Measurements from ENCODE around the gene CAMK2D.
A peak's percentile ranks its signal among the peaks of the same experiment; 100 is the strongest.

Gene CAMK2D

DNA sequence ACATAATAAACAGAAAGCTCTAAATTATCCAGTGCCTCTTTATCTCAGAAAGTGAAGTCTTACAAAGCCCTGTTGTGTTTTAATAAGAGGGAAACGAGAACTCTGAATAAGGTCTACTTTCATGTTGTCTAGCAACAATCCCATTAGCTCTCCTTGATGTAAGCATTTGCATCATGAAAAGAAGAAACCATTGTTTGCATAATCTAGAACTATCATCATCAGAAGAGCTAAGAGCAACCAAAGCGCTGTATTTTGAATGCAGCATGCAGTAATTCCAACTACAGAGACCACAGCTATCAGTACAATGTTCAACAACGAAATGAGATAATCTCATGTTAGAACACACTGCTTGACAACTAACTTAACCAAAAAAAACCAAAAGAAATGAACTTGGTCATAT, 257.1 kb downstream of the CAMK2D start:
- DNase-seq, result no peak

DNA sequence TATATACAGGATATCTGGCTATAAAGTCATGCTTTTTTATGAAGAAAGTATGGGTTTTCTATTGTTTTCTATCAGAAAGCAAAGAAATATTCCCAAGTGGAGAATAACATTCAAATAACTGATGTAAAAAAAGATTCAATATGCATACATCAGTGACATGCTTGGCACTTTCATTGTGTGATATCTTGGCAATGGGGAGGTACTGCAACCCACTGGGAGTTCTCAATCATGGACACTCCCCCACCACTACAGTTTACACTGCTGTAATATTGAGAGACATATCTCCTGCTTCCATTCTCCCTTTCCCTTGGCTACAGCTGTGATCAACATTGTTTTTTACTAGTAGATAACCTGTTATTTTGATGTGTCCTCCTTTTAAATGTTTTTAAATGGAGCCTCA, 257.8 kb downstream of the CAMK2D start:
- DNase-seq, result no peak

DNA sequence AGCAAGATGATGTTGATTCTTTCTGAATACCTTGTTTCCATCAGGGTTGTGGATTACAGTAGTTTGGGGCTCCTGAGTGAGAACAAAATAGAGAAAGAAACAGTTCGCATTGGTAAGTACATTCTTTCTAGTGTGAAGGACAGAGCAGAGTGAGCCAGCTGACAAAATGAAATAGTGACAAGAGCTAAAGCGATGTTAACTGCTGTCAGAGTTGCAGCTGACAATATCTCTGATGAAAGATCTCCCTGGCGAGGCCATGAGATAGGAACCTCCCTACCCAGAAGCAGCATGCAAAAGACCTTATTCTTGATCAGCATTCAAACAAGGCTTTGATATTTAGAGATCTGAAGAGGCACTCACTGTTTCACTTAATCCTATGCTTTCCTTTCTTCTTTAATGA, 258.6 kb downstream of the CAMK2D start:
- DNase-seq, result no peak

DNA sequence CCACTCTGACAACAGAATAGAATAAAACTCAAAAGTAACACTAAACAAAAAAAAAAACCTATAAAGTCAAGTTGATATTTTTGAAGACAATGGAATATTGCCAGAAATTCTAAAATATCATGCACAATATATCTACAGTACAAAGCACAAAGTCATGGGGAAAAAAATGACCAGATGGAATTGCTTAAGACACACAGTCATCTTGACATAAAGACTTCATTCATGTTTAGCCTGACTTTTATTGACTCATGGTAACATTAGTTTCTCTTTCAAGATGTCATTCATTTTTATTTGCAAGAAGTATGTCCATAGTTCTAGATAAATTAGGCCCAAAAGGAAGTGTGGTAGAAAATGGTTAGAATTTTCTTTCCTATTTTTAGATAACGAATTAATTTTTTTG, 259.1 kb downstream of the CAMK2D start:
- no peak for DNase-seq

DNA sequence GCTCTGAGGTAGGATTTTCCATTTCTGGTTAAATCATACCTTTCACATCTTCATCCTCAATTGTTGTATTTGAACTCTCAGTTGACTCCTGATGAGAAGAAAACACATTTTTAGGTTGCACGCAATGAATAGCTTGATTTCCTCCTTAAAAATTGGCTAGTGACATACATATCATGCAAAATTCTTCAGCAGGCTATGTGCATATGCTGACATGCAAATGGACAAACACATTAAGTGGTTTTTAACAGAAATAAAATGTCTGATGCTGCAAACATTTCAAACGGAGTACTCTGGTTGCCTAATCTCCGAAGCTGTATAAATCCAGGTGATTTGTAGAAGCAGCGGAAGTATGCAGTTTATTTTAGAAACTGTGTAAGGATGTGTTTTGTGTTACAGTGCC, 261.1 kb downstream of the CAMK2D start:
- no peak for DNase-seq

DNA sequence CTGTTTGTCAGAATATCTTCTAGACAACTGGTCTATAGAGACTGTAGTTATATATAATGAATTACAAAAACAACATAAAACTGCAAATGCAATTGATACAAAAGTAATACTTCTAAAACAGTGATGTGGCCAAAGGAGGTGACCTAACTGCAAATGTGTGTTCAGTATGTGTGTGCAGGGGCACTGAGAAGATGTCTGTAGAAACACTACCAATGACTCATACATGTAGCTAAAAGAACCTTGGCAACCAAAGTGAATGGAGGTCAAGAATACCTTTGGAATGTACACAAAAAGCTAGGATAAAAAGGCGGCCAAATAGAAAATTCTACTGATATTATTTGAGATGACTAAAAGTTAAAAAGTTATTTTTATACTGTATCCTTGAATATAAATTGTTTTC, 261.8 kb downstream of the CAMK2D start:
- DNase-seq, result no peak

DNA sequence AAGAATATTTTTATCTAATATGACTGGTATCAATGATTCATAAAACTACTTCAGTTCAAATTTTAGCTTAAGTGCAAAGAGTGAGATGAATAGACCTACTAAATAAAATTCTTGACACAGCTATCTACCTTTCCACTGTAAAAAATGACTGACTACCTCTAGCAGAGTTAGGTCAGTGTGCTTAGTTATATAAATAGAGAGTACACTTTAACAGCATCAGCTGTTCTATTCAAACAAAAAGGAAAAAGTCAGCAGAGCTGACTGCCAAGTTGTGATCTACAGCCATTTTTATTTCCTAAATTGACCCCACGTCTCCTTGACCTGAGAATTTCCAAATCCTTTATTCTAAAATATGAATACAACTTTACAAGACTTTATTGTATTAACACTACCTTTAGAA, 262.4 kb downstream of the CAMK2D start:
- DNase-seq, result no peak

DNA sequence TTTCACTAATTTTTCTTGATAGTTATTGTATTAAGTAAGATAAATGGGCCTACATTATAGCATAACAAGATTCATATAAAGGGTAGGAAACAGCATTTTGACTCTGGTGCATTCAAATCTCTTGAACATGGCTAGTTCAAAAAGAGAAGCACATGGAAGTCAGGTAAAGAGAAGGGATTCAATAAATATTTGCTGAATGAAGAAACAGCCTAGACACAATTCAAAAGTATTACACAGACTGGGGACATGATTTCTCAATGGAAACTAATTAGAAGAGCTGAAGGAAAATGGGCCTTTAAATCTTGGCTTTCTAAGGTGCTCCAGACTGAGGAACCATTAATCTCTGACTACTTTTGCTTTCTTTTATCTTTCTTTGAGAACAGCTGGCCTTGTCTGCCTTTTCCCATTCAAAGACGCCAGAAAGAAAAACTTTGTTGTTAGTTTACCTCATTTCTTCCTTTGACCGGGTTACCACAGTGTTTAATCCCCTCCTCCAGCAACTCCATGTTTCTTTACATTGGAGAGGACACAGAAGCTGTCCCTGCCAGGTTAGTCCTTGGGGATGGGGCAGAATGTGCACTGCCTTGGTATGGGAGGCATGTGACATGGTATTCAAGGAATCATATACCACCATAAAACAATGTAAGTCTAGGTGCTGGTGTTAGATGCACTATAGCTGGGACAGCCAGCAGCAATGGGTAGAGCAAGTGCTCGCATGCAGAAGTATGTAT, 264.2 kb downstream of the CAMK2D start:
- DNase-seq, result no peak

DNA sequence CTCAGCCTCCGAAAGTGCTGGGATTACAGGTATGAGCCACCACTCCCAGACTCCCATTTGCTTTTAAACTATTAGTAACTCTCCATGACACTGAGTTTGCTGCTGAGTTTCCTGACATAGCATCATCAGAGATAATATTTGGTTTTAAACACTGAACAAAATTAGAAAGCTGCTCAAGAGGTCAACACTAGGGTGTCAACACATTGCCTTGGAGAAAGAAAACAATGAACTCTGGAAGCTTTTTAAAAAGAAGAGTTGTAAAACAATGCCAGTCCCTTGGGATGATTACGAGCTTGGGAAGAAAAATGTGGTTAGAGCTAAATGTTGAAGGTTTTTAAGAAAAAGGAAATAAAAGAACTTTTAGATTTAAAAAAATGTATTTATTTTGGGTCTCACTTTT, 264.8 kb downstream of the CAMK2D start:
- no peak for DNase-seq

DNA sequence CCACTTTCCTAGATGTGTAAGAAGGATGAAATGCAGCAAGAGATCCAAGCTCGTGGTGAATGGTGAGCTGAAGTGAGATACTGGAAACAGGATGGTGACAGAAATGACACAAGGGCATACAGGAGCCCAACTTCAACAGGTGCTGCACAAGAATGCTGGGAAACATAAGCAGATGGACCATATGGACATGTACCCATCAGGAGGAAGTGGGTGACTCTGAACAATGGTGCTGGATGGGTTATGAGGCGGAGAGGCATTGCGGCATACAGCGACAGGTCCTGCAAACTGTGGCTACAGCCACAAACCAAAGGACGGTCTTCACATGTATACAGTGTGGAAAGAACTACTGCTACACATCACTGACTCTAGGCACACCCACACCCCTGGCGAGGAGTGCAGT, 265.7 kb downstream of the CAMK2D start:
- no peak for DNase-seq

DNA sequence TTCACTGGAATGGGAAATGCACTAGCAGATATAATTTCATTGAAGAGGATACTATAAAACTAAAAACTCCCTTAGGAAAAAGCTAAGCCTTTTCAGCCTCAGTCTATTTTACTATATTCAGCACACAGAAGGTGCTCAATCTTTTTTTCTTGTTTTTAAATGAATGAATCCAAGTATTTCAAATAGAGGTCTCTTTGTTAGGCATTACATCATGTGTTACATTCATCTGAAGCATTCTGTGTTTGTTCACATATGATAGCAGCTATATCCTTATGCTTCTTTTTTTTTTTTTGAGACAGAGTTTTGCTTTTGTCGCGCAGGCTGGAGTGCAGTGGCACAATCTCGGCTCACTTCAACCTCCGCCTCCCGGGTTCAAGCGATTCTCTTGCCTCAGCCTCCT, 278.4 kb downstream of the CAMK2D start:
- no peak for DNase-seq

DNA sequence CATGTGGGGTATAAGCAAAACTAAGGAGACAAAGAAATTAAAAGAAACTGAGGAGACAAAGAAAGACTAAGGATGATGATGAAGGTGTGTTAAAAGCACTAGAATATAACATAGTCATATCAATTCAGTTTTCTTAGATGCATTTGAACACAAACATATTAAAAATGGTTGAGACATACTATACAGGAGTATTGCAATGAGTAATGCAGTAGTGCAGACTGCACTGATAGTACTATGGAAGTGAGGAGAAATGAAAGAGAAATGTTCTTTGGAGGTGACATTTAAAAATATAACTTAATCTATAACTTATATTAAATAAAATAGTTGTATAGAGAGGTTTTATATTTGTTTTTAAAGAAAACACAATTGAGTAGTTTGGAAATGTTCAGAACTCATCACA, 279.2 kb downstream of the CAMK2D start:
- DNase-seq, result no peak

DNA sequence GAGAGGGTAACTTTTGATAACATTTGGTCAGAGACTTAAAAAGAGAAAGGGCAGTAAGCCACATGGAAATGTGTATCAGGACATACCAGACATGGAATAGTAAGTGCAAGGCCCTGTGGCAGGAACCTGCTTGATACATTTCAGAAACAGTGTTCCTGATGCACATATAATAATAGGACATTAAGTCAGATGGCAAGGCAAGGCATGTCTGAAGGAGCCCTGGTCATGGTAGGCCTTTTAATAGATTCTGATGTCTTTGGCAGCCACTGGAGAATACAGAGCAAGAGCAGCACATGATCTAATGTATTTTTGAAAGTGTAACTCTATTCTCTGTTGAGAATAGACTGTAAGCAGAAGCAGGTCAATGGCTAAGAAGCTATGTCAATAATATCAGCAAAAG, 279.7 kb downstream of the CAMK2D start:
- no peak for DNase-seq

DNA sequence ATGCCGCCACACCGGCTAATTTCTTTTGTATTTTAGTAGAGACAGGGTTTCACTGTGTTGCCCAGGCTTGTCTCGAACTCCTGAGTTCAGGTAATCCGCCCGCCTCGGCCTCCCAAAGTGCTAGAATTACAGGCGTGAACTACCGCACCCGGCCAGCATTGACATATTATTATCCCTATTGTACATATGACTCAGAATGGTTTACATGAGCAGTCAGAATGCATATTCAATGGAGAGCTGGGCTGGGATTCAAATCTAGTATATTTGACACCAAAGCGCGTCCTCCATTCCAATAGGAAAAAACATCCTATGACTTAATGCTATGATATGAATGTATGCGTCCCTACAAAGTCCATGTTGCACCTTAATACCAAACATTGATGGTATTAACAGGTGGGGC, 281.4 kb downstream of the CAMK2D start:
- DNase-seq, result no peak

DNA sequence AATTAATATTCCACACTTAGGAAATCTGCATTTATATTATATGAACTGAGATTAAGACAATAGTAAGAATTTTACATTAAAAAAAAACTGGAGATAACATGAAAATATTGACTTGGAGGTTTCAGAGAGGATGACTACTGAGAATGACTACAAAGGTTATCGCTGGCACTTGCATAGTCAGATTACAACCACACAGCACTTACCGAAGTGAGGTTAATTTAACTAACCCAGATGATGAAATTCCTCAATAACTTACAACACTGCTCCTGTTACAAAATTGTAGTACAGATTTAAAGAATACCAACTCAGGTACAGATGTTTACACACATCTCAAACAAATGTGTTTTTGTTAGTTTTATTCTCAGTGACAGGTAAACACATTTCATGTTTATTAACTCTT, 283.5 kb downstream of the CAMK2D start:
- no peak for DNase-seq

DNA sequence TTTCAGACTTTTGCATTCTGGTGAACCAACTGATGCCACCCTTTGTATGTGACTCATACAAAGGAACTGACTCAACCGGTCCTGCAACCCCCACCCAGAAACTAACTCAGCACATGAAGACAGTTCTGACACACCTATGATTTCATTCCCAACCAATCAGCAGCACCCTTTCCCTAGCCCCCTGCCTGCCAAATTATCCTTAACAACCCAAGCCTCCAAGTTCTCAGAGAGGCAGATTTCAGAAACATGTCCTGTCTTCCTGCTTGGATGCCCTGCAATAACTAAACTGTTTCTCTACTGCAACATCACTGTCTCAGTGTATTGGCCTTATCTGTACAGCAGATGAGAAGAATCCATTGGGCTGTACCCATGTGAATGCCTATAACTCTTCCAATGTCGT, 284.7 kb downstream of the CAMK2D start:
- no peak for DNase-seq

DNA sequence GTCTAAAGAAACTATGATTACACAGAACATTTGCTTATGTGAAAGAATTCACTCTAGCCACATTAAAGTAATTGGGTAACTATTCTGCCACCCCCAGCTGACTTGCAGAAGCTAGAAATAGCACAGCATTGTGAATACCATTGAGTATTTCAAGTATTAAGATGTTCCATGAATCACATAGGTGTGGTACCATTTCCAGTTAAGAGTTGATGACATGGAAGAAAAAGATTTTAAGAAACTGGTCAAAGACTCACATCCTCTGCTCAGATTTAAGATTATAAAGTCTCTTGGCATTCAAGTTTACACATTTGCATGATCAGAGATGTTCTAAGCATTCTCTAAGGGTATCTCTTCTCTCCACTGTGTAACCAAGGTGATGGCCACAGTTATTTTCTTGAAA, 287.5 kb downstream of the CAMK2D start:
- no peak for DNase-seq

DNA sequence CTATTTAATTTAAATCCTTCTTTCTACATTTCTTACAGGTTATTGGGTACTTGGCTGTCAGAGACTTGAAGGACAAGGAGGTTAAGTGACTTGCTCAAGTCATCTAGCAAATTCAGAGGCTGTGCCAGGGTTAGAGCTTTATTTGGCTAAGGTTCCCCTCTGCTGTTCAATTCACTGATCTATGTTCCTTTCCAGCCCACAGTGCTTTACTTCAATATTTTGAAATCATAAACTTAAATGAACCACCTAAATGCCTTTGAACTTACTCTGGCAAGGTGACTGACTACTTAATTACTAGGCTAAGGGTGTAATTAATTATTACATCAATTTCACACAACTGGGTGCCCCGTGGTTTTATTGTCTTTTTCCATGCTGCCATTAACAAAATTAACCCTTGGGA, 288.7 kb downstream of the CAMK2D start:
- no peak for DNase-seq

DNA sequence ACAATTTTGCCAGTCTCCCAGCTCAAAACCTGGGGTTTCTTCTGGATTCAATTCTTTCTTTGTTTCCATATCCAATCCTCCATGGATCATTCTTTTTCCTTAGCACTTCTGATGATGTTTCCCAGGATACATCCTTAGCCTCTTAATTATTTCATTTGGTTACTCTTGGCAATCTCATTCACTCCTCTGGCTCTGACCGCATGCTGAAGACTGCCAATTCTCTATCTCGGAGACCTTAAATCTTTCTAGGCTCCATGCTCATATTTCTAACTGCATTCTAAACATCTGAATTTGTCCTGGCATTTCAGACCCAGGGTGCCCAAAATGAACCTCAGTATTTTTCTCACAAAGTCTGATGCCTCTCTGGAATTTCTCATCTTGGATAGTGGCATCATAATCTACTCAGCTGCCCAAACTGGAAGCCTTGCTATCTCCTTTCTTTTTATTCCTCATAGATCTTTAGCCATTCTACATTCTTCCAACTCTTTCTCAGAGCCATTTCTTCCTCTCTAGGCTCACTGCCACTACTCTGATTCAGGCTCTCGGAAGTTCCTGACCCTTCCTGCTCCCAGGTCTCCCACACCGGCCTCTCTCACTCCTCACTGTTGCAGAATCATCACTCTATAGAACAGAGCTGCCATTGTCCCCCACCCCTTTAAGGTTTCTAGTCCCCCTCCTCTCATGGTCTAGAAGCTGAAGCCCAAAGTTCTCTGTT, 290.2 kb downstream of the CAMK2D start:
- DNase-seq, result no peak

DNA sequence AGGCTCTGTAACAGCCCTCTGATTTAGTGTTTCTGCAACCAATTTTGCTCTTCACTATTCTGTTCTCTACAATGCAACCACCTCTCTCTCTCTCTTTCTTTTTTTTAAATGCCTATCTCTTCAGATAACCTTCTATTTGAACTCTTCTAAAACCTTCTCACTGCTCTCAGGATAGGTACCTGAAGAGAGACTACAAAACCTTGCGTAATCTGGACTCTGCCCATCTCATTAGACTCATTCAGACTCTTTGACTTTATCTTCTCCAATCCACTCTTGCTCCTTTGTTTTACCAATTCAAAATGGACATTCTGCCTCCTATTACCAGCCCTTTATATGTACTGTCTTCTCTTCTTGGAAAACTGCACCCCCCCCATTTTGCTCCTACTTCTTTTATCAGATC, 291.6 kb downstream of the CAMK2D start:
- no peak for DNase-seq

DNA sequence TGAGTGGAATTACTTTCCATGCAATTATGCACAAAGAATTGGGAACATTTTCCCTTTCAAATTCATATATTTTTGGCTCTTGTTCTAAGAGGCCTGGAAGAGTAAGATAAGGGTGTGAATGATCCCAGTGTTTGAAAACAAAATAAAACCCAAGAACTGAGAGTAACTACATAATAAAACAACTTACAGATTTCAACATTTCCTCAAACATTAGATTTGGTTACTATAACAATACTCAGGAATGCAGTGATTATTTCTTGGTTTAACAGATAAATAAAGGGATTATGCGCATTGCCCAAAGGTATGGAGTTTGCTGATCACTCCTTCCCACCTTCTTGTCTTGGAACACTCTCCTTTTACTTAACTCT, 292.5 kb downstream of the CAMK2D start:
- DNase-seq, result no peak

DNA sequence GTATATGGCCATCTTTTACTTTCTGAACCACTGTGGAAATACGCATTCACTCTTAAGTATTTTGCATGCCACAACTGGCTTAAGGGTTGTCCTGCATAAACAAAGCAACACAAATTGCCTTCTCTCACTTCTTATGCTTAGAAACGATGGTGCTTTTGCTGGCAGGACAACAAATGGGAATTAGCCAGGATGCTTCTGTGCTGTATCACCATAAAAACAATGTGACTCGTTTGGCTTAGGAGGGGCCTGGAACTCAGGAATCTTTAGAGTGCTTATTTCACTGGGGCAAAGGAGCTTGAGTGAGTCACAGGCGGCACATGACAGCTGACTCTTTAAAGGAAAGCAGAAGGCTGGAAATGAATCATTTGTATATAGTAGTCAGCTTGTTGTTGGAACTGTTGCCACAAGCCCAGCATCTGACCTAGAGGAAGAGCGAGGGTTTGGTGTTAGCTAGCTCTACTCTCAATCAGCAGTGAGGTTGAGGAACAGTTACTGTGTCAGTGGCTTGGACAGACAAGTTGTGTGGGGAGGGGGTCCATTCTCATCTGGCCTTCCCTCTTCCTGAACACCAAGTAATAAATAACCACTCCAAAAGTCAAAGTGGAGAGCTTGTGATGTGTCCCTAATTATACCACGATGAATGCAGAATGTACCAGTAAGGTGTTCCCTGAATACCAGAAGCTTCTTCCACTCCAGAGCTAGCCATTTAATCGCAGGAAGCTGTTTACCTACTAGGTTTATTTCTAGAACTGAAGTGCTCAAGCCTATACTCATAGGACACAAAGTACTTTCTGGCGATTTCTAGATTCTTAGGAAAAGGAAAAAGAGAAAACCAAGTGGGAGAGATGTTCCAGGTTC, 293.1 kb downstream of the CAMK2D start:
- peak; percentile 58 for DNase-seq

DNA sequence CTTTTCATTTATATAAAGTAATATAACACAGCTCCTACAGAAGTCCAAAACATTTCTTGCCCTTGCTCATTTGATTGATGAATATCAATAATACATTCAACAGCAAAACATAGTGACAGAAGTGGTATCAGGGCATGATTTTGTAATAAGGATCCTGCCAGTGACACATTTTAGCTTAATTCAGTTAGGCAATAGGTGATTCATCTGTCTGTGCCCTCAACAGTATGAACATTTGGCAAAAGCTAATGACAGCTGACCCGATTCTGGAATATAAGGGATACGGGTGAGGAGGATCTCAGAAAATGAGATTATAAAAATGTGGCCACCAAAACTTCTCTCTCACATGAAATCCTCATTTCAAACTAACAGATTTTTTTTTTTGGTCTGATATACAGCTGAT, 294.0 kb downstream of the CAMK2D start:
- DNase-seq, result peak; percentile 17

DNA sequence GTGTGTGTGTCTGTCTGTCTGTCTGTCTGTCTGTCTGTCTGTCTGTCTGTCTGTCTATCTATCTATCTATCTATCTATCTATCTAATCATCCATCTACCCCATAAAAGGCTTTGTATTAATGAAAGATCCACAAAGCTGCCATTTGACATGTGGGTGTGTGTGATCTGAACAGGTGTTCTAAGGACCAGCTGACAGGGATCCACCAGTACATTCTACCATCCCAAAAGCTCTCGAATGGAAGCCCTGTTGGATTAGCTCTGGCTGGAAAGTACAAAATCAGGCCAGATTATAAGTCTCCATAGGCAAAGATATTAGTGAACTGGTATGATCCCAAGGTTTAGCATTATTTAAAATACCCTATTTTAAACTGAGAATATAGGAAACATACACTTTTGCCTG, 299.3 kb downstream of the CAMK2D start:
- DNase-seq, result no peak
